Panc1 (cell line): ENCODE measurements around the gene BFSP1. TPM values are rescaled to one million over a fixed set of nuclear protein-coding genes. Genes with fewer than 3 reads are reported as not detected.

Experiments
- ATAC-seq: fragments of 200-7000 bp; cut with Tn5 transposase; 2 replicates; pipeline ENCODE4 v1.9.1; 2020; ENCODE audit warnings: mild to moderate bottlenecking, moderate library complexity
- BruUV-seq: library from RNA; stranded (reverse); fragments of 400-500 nt; replicated peaks from 2 replicates; lab custom pipeline; 2021; lab: Mats Ljungman, UMichigan
- CTCF ChIA-PET: fragments of 300-600 bp; sonication (Branson Sonifier 250); formaldehyde crosslinking; loops from one replicate; lab custom pipeline; 2022; ENCODE audit warnings: antibody characterized with exemption; lab: Charles Lee
- POLR2A ChIA-PET: fragments of 300-600 bp; sonication (Branson Sonifier 250); formaldehyde crosslinking; loops from one replicate; lab custom pipeline; 2022; ENCODE audit warnings: antibody characterized with exemption; lab: Charles Lee
- DNase-seq: peaks from one replicate; pipeline ENCODE4 v3.0.0-alpha.2; 2010; ENCODE audit warnings: low read depth, low spot score
- H3K27ac ChIP-seq: 2 replicates; pipeline ENCODE4 v1.5.1; 2011; ENCODE audit warnings: mild to moderate bottlenecking, low read length, inconsistent platforms
- H3K27me3 ChIP-seq: fragments of 200-500 bp; sonication (Bioruptor generic); 2 replicates; pipeline ENCODE4 v1.6.0; 2014; ENCODE audit warnings: low read length, inconsistent platforms; ENCODE audit not compliant: control insufficient read depth, insufficient read depth
- H3K36me3 ChIP-seq: fragments of 200-500 bp; sonication (Bioruptor generic); 2 replicates; pipeline ENCODE4 v1.5.1; 2014; ENCODE audit warnings: inconsistent platforms, mild to moderate bottlenecking, low read length, moderate library complexity; ENCODE audit not compliant: control insufficient read depth, insufficient read depth
- H3K4me1 ChIP-seq: 2 replicates; pipeline ENCODE4 v1.5.1; 2011; ENCODE audit warnings: inconsistent platforms, mild to moderate bottlenecking, low read length, moderate library complexity; ENCODE audit not compliant: control insufficient read depth, insufficient read depth
- H3K4me3 ChIP-seq, 2 experiments: 2 replicates each; pipeline ENCODE4 v1.5.1; 2011 to 2012; ENCODE audit warnings: low read depth in 2 of 2, low read length in 2 of 2, mild to moderate bottlenecking in 2 of 2, inconsistent platforms in 1 of 2, moderate library complexity in 1 of 2
- H3K9me3 ChIP-seq: fragments of 200-500 bp; sonication (Bioruptor generic); 2 replicates; pipeline ENCODE4 v1.5.1; 2014; ENCODE audit warnings: low read depth, mild to moderate bottlenecking, inconsistent platforms, low read length, moderate library complexity; ENCODE audit not compliant: control insufficient read depth, insufficient read depth
- CTCF ChIP-seq: fragments of 450-650 bp; IDR thresholded peaks from 2 replicates; pipeline ENCODE4 v1.5.1; 2017; ENCODE audit warnings: mild to moderate bottlenecking
- POLR2AphosphoS5 ChIP-seq: IDR thresholded peaks from 2 replicates; pipeline ENCODE4 v1.6.1; 2012; ENCODE audit warnings: mild to moderate bottlenecking, low read depth, low read length, moderate library complexity
- REST ChIP-seq, 2 experiments: IDR thresholded peaks; 2 replicates each; pipeline ENCODE4 v1.6.1; 2011 to 2012; ENCODE audit warnings: low read depth in 2 of 2, control low read depth in 1 of 2, low read length in 1 of 2, mild to moderate bottlenecking in 1 of 2, moderate library complexity in 1 of 2; ENCODE audit not compliant: insufficient read depth in 1 of 2
- SIN3A ChIP-seq: IDR thresholded peaks from 2 replicates; pipeline ENCODE4 v1.6.1; 2012; ENCODE audit warnings: low read depth, mild to moderate bottlenecking, low read length, moderate library complexity, borderline replicate concordance; ENCODE audit not compliant: insufficient read depth
- TCF7L2 ChIP-seq: IDR thresholded peaks from 2 replicates; pipeline ENCODE4 v1.6.1; 2011; ENCODE audit warnings: mild to moderate bottlenecking, low read depth, low read length, inconsistent platforms
- in situ Hi-C: cut with HindIII; loops from 2 replicates; pipeline ENCODE4 v1.10.0; 2016; ENCODE audit warnings: low sequenced_read_pairs, low pct_unique_long_range_greater_than_20kb
- intact Hi-C: fragments of 100-400 bp; cut with micrococcal nuclease; formaldehyde crosslinking; loops from one replicate; pipeline ENCODE4 v1.10.0; 2022; ENCODE audit not compliant: unreplicated experiment
- total RNA-seq: library from RNA; stranded (reverse); gene quantifications from one replicate; pipeline ENCODE4 v1.2.1, GENCODE V29; 2021; ENCODE audit not compliant: unreplicated experiment

Gene BFSP1
- total RNA-seq, 1 experiment from 2014 or later, result 6.9 TPM

- in situ Hi-C loops, result no loop called here
- no peak overlapping the region for H3K27ac ChIP-seq
- ATAC-seq, result peak; percentile 33; the same call in 1 of the 2 replicates
- H3K36me3 ChIP-seq, result no peaks in the 10 kb centered on the region
- H3K4me1 ChIP-seq, result no peaks in the 10 kb centered on the region
- no peak overlapping the region for H3K4me3 ChIP-seq
- intact Hi-C loops, result no loop called here
- ChIA-PET CTCF (no interaction called here), POLR2A (no interaction called here)
- peaks cover 2% of the 10 kb centered on the region; the same call in 1 of the 2 replicates for H3K27me3 ChIP-seq
- no peaks in the 10 kb centered on the region for H3K9me3 ChIP-seq
- DNase-seq, result no peak
- BruUV-seq, result no TSS peak
- TF ChIP-seq TCF7L2 (no peak), POLR2AphosphoS5 (no peak), CTCF (no peak), SIN3A (no peak), REST (IDR thresholded peaks at IDR 0.05; ENCODE audit: insufficient read depth in 1 of 2, low read depth in 2 of 2, low read length in 1 of 2) (no peak)
Observed at GRCh38 chr20:17491488-17491887, 39.7 kb downstream of the BFSP1 start.

GRCh38 chr20:17491041-17491440, 40.1 kb downstream of the BFSP1 start:
- ChIA-PET POLR2A (no interaction called here), CTCF (no interaction called here)
- no peak for DNase-seq
- no TSS peak for BruUV-seq
- no peak overlapping the region for H3K4me3 ChIP-seq
- no peaks in the 10 kb centered on the region for H3K9me3 ChIP-seq
- no peak overlapping the region for H3K27ac ChIP-seq
- H3K4me1 ChIP-seq, result no peaks in the 10 kb centered on the region
- ATAC-seq, result peak; percentile 28; the same call in 1 of the 2 replicates
- in situ Hi-C loops (no loop called here), intact Hi-C loops (no loop called here)
- no peaks in the 10 kb centered on the region for H3K36me3 ChIP-seq
- TF ChIP-seq TCF7L2 (no peak), POLR2AphosphoS5 (no peak), SIN3A (no peak), REST (IDR thresholded peaks at IDR 0.05; ENCODE audit: insufficient read depth in 1 of 2, low read depth in 2 of 2, low read length in 1 of 2) (no peak), CTCF (no peak)
- peaks cover 4% of the 10 kb centered on the region; the same call in 1 of the 2 replicates for H3K27me3 ChIP-seq
